HL-60 (cell line): ENCODE results near the gene TRAF1.

ENCODE experiments used
- DNase-seq, 2 experiments: peaks; one replicate each; pipeline ENCODE4 v3.0.0-alpha.2; 2010 to 2020; ENCODE audit warnings: low read depth in 1 of 2, low spot score in 1 of 2
- H3K27ac ChIP-seq: fragments of 250-450 bp; sonication (Bioruptor Pico); replicated peaks from 2 replicates; pipeline ENCODE4 v1.5.1; 2020; ENCODE audit warnings: mild to moderate bottlenecking, moderate library complexity
- H3K27me3 ChIP-seq: fragments of 250-450 bp; sonication (Bioruptor Pico); 2 replicates; pipeline ENCODE4 v1.5.1; 2021; ENCODE audit warnings: mild to moderate bottlenecking, moderate library complexity; ENCODE audit not compliant: insufficient read depth, poor library complexity, severe bottlenecking
- H3K4me3 ChIP-seq: replicated peaks from 2 replicates; pipeline ENCODE4 v1.5.1; 2011; ENCODE audit warnings: mild to moderate bottlenecking, control low read depth, low read length; ENCODE audit not compliant: insufficient read depth
- GABPA ChIP-seq: IDR thresholded peaks from 2 replicates; pipeline ENCODE4 v1.6.1; 2012; ENCODE audit warnings: low read depth
- POLR2AphosphoS5 ChIP-seq: IDR thresholded peaks from 2 replicates; pipeline ENCODE4 v1.6.1; 2012; ENCODE audit warnings: low read depth
- SPI1 ChIP-seq: IDR thresholded peaks from 2 replicates; pipeline ENCODE4 v1.6.1; 2012; ENCODE audit warnings: low read depth, mild to moderate bottlenecking, borderline replicate concordance
- TF ChIP-seq, protein P1 (sequence below): IDR thresholded peaks from one replicate; pipeline ENCODE4 v1.5.1; 2011; ENCODE audit warnings: low read length, control low read depth, inconsistent platforms; ENCODE audit not compliant: insufficient read depth
- TF ChIP-seq, protein P2 (sequence below): IDR thresholded peaks from 2 replicates; pipeline ENCODE4 v1.6.1; 2012; ENCODE audit warnings: low read depth; ENCODE audit not compliant: insufficient replicate concordance

The TRAF1 gene

GRCh38 chr9:120940573-120940972 is 14.0 kb upstream of the TRAF1 start:
- no peak for TF ChIP-seq SPI1
- no peak for TF ChIP-seq GABPA
- TF ChIP-seq, protein P1, sequence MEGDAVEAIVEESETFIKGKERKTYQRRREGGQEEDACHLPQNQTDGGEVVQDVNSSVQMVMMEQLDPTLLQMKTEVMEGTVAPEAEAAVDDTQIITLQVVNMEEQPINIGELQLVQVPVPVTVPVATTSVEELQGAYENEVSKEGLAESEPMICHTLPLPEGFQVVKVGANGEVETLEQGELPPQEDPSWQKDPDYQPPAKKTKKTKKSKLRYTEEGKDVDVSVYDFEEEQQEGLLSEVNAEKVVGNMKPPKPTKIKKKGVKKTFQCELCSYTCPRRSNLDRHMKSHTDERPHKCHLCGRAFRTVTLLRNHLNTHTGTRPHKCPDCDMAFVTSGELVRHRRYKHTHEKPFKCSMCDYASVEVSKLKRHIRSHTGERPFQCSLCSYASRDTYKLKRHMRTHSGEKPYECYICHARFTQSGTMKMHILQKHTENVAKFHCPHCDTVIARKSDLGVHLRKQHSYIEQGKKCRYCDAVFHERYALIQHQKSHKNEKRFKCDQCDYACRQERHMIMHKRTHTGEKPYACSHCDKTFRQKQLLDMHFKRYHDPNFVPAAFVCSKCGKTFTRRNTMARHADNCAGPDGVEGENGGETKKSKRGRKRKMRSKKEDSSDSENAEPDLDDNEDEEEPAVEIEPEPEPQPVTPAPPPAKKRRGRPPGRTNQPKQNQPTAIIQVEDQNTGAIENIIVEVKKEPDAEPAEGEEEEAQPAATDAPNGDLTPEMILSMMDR, result no peak
- TF ChIP-seq POLR2AphosphoS5, result no peak
- TF ChIP-seq, protein P2, sequence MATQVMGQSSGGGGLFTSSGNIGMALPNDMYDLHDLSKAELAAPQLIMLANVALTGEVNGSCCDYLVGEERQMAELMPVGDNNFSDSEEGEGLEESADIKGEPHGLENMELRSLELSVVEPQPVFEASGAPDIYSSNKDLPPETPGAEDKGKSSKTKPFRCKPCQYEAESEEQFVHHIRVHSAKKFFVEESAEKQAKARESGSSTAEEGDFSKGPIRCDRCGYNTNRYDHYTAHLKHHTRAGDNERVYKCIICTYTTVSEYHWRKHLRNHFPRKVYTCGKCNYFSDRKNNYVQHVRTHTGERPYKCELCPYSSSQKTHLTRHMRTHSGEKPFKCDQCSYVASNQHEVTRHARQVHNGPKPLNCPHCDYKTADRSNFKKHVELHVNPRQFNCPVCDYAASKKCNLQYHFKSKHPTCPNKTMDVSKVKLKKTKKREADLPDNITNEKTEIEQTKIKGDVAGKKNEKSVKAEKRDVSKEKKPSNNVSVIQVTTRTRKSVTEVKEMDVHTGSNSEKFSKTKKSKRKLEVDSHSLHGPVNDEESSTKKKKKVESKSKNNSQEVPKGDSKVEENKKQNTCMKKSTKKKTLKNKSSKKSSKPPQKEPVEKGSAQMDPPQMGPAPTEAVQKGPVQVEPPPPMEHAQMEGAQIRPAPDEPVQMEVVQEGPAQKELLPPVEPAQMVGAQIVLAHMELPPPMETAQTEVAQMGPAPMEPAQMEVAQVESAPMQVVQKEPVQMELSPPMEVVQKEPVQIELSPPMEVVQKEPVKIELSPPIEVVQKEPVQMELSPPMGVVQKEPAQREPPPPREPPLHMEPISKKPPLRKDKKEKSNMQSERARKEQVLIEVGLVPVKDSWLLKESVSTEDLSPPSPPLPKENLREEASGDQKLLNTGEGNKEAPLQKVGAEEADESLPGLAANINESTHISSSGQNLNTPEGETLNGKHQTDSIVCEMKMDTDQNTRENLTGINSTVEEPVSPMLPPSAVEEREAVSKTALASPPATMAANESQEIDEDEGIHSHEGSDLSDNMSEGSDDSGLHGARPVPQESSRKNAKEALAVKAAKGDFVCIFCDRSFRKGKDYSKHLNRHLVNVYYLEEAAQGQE, result no peak
- DNase-seq, result no peak
- Histone ChIP-seq H3K27ac (no peak overlapping the region), H3K27me3 (no peaks in the 10 kb centered on the region), H3K4me3 (no peak overlapping the region)

GRCh38 chr9:120938851-120939250 is 12.3 kb upstream of the TRAF1 start:
- H3K27ac ChIP-seq, result no peak overlapping the region
- no peak overlapping the region for H3K4me3 ChIP-seq
- H3K27me3 ChIP-seq, result no peaks in the 10 kb centered on the region
- TF ChIP-seq SPI1, result no peak
- TF ChIP-seq, protein P2, result no peak
- TF ChIP-seq GABPA, result no peak
- TF ChIP-seq, protein P1, result no peak
- no peak for TF ChIP-seq POLR2AphosphoS5
- DNase-seq, result no peak

DNA sequence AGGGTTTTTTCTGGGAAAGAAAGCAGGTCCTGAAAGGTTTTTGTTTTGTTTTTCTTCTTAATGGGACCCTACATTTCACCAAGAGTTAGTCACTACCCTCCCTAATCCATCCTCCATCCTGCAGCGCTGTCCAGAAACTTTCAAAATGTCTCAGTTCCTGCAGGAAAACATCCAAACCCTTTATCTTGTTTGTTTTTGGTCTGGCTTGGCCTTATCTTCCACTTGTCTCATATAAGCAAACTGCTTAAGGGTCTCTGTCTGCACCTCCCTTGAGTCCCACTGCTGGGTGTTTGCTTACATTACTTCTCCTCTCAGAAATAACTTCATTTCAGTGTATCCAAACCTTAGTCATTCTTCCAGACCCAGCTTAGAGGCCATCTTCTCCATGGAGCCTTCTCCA is 11.0 kb upstream of the TRAF1 start:
- Histone ChIP-seq H3K4me3 (no peak overlapping the region), H3K27ac (no peak overlapping the region), H3K27me3 (no peaks in the 10 kb centered on the region)
- TF ChIP-seq SPI1 (no peak), POLR2AphosphoS5 (no peak), GABPA (no peak)
- TF ChIP-seq, protein P1, result no peak
- TF ChIP-seq, protein P2, result no peak
- no peak for DNase-seq
